H1 (cell line): ENCODE measurements around the gene ABCA1. TPM values are rescaled to one million over a fixed set of nuclear protein-coding genes. Genes with fewer than 3 reads are reported as not detected.
A peak's percentile ranks its signal among the peaks of the same experiment; 100 is the strongest.

ENCODE experiments used
- CTCF ChIA-PET: fragments of 300-600 bp; sonication (Branson Sonifier 250); formaldehyde crosslinking; loops from one replicate; lab custom pipeline; 2021; ENCODE audit not compliant: partially characterized antibody; lab: Charles Lee
- POLR2A ChIA-PET: fragments of 300-600 bp; sonication (Branson Sonifier 250); formaldehyde crosslinking; loops from one replicate; lab custom pipeline; 2021; ENCODE audit warnings: inconsistent platforms; ENCODE audit not compliant: partially characterized antibody; lab: Charles Lee
- DNase-seq, 2 experiments: peaks; one replicate each; pipeline versions ENCODE4 v3.0.0 to v3.0.0-alpha.2; 2010 to 2022; ENCODE audit warnings: low spot score in 2 of 2, low read depth in 1 of 2, mixed read lengths in 1 of 2
- FAIRE-seq: peaks from 2 replicates; lab custom pipeline; 2011; peaks lifted over from hg19 to GRCh38; lab: Jason Lieb, UNC
- H2AFZ ChIP-seq: 2 replicates; pipeline ENCODE4 v1.8.1; 2012; ENCODE audit warnings: low read length, inconsistent platforms
- H2AK5ac ChIP-seq: 2 replicates; pipeline ENCODE4 v1.6.1; 2013; ENCODE audit warnings: low read depth, low read length
- H2BK120ac ChIP-seq: replicated peaks from 2 replicates; pipeline ENCODE3; 2013; ENCODE audit warnings: low read depth, low read length, inconsistent platforms
- H2BK12ac ChIP-seq: 2 replicates; pipeline ENCODE4 v1.6.1; 2013; ENCODE audit warnings: low read depth, low read length
- H2BK15ac ChIP-seq: 2 replicates; pipeline ENCODE4 v1.6.1; 2013; ENCODE audit warnings: low read length
- H2BK20ac ChIP-seq: 2 replicates; pipeline ENCODE4 v1.6.1; 2013; ENCODE audit warnings: low read length
- H2BK5ac ChIP-seq: 2 replicates; pipeline ENCODE4 v1.6.1; 2013; ENCODE audit warnings: low read depth, low read length
- H3K14ac ChIP-seq: 2 replicates; pipeline ENCODE4 v1.6.1; 2013; ENCODE audit warnings: inconsistent platforms; ENCODE audit not compliant: insufficient read length
- H3K18ac ChIP-seq: 2 replicates; pipeline ENCODE4 v1.6.1; 2013; ENCODE audit warnings: low read length; ENCODE audit errors: extremely low read depth
- H3K23ac ChIP-seq: 2 replicates; pipeline ENCODE4 v1.6.1; 2013; ENCODE audit warnings: inconsistent platforms; ENCODE audit not compliant: insufficient read length
- H3K23me2 ChIP-seq: 2 replicates; pipeline ENCODE4 v1.6.1; 2013; ENCODE audit warnings: low read depth, low read length
- H3K27ac ChIP-seq: 2 replicates; pipeline ENCODE4 v1.6.1; 2011; ENCODE audit warnings: low read depth, low read length, inconsistent platforms
- H3K27me3 ChIP-seq, 4 experiments: replicated peaks in 1 of 4; 1 replicate in 1 of 4; 2 replicates in 3 of 4; pipeline versions ENCODE4 v1.6.1 to v1.8.1; 2011 to 2013; ENCODE audit warnings: low read length in 3 of 4, mild to moderate bottlenecking in 3 of 4, inconsistent platforms in 2 of 4, mixed read lengths in 2 of 4, moderate library complexity in 1 of 4; ENCODE audit not compliant: control insufficient read depth in 3 of 4, insufficient read depth in 3 of 4; ENCODE audit errors: extremely low read depth in 1 of 4
- H3K36me3 ChIP-seq, 4 experiments: 2 replicates each; pipeline versions ENCODE4 v1.6.1 to v1.8.1; 2011 to 2013; ENCODE audit warnings: mild to moderate bottlenecking in 4 of 4, low read length in 3 of 4, moderate library complexity in 2 of 4, control low read depth in 1 of 4, inconsistent platforms in 1 of 4; ENCODE audit not compliant: insufficient read depth in 4 of 4, control insufficient read depth in 2 of 4
- H3K4ac ChIP-seq: replicated peaks from 2 replicates; pipeline ENCODE3; 2013; ENCODE audit warnings: low read length, low read depth, mixed read lengths, inconsistent platforms; ENCODE audit not compliant: insufficient read length
- H3K4me1 ChIP-seq, 4 experiments: replicated peaks in 1 of 4; 1 replicate in 1 of 4; 2 replicates in 3 of 4; pipeline versions ENCODE4 v1.6.1 to v1.8.1; 2011 to 2013; ENCODE audit warnings: low read length in 3 of 4, inconsistent platforms in 2 of 4, mixed read lengths in 1 of 4; ENCODE audit not compliant: insufficient read depth in 4 of 4, control insufficient read depth in 3 of 4
- H3K4me2 ChIP-seq, 2 experiments: 2 replicates each; pipeline versions ENCODE4 v1.6.1 to v1.8.1; 2011 to 2013; ENCODE audit warnings: low read depth in 2 of 2, low read length in 2 of 2, control low read depth in 1 of 2, inconsistent platforms in 1 of 2, mild to moderate bottlenecking in 1 of 2; ENCODE audit not compliant: insufficient read depth in 1 of 2
- H3K4me3 ChIP-seq, 4 experiments: fragments of 200-600, 300-600 bp in 1 of 4; sonication (generic), shearing (Covaris generic), sonication (Bioruptor Twin) in 1 of 4; 2 replicates each; pipeline versions ENCODE4 v1.5.1 to v1.8.1; 2011 to 2016; ENCODE audit warnings: low read length in 4 of 4, low read depth in 3 of 4, control low read depth in 2 of 4, inconsistent platforms in 2 of 4, mild to moderate bottlenecking in 2 of 4, mixed read lengths in 1 of 4, moderate library complexity in 1 of 4; ENCODE audit not compliant: insufficient read depth in 2 of 4; ENCODE audit errors: extremely low read depth in 1 of 4
- H3K56ac ChIP-seq: replicated peaks from 2 replicates; pipeline ENCODE3; 2013; ENCODE audit warnings: low read depth, mild to moderate bottlenecking, mixed read lengths, low read length, inconsistent platforms; ENCODE audit not compliant: insufficient read length
- H3K79me1 ChIP-seq: 2 replicates; pipeline ENCODE4 v1.6.1; 2013; ENCODE audit warnings: low read depth, low read length, control low read depth
- H3K79me2 ChIP-seq, 2 experiments: 2 replicates each; pipeline versions ENCODE4 v1.6.1 to v1.8.1; 2012 to 2013; ENCODE audit warnings: low read length in 2 of 2, mild to moderate bottlenecking in 2 of 2, inconsistent platforms in 1 of 2; ENCODE audit not compliant: insufficient read depth in 2 of 2, control insufficient read depth in 1 of 2
- H3K9ac ChIP-seq, 4 experiments: replicated peaks in 1 of 4; 1 replicate in 1 of 4; 2 replicates in 3 of 4; pipeline versions ENCODE4 v1.6.1 to v1.8.1; 2011 to 2013; ENCODE audit warnings: low read depth in 3 of 4, low read length in 3 of 4, control low read depth in 2 of 4, mild to moderate bottlenecking in 2 of 4, moderate library complexity in 2 of 4, inconsistent platforms in 1 of 4; ENCODE audit errors: extremely low read depth in 1 of 4
- H3K9me3 ChIP-seq, 2 experiments: 2 replicates each; pipeline versions ENCODE4 v1.6.1 to v1.8.1; 2012 to 2013; ENCODE audit warnings: mild to moderate bottlenecking in 2 of 2, moderate library complexity in 2 of 2, control low read depth in 1 of 2, inconsistent platforms in 1 of 2, low read depth in 1 of 2, low read length in 1 of 2, mixed read lengths in 1 of 2; ENCODE audit not compliant: insufficient read depth in 2 of 2
- H4K20me1 ChIP-seq, 2 experiments: replicated peaks in 1 of 2; 2 replicates each; pipeline versions ENCODE3 to v1.8.1; 2011 to 2013; ENCODE audit warnings: inconsistent platforms in 2 of 2, low read length in 2 of 2, mild to moderate bottlenecking in 1 of 2; ENCODE audit not compliant: insufficient read depth in 2 of 2, control insufficient read depth in 1 of 2
- H4K5ac ChIP-seq: 2 replicates; pipeline ENCODE4 v1.6.1; 2013; ENCODE audit warnings: low read length, low read depth, mixed read lengths, inconsistent platforms; ENCODE audit not compliant: insufficient read length
- H4K8ac ChIP-seq: 2 replicates; pipeline ENCODE4 v1.8.0; 2013; ENCODE audit warnings: mild to moderate bottlenecking, moderate library complexity, low read length, inconsistent platforms; ENCODE audit not compliant: insufficient read depth; ENCODE audit errors: extremely low read depth
- H4K91ac ChIP-seq: replicated peaks from 2 replicates; pipeline ENCODE3; 2013; ENCODE audit warnings: low read length, mixed read lengths, inconsistent platforms; ENCODE audit not compliant: insufficient read length
- GTF2F1 ChIP-seq: IDR thresholded peaks from 2 replicates; pipeline ENCODE4 v1.6.1; 2012; ENCODE audit warnings: low read depth, low read length, improper control_type of control experiment, borderline replicate concordance
- JUN ChIP-seq: IDR thresholded peaks from 2 replicates; pipeline ENCODE4 v1.6.1; 2011; ENCODE audit warnings: low read depth, mild to moderate bottlenecking, improper control_type of control experiment, low read length
- NANOG ChIP-seq: IDR thresholded peaks from 2 replicates; pipeline ENCODE4 v1.6.1; 2011; ENCODE audit warnings: low read length, low read depth, mild to moderate bottlenecking, inconsistent platforms; ENCODE audit not compliant: insufficient read depth, poor library complexity, severe bottlenecking
- SIRT6 ChIP-seq: IDR thresholded peaks from one replicate; pipeline ENCODE4 v1.7.1; 2012; ENCODE audit warnings: low read length, inconsistent platforms
- TAF1 ChIP-seq: IDR thresholded peaks from 2 replicates; pipeline ENCODE4 v1.6.1; 2011; ENCODE audit warnings: mild to moderate bottlenecking, low read depth, low read length
- WGBS, 2 experiments: shearing (Covaris generic) in 1 of 2; methylation state at CpG; one replicate each; pipeline versions ENCODE4 v1.1.6 to v1.1.7; 2013 to 2015; ENCODE audit warnings: low lambda C conversion rate in 2 of 2, mixed read lengths in 2 of 2, inconsistent platforms in 1 of 2, low coverage in 1 of 2, missing lambda C conversion rate in 1 of 2; ENCODE audit not compliant: insufficient replicate concordance in 2 of 2, insufficient coverage in 1 of 2, insufficient read length in 1 of 2; ENCODE audit errors: extremely low coverage in 1 of 2, missing lambda C conversion rate in 1 of 2; 5-methylcytosine and 5-hydroxymethylcytosine counted together
- polyA plus RNA-seq, 7 experiments: library from polyadenylated mRNA; depleted of rRNA in 3 of 7; stranded (reverse) in 5 of 7; unstranded in 2 of 7; fragments of >200 nt in 5 of 7; fragments of 200-250 nt in 2 of 7; gene quantifications; 1 replicate in 5 of 7; 2 replicates in 1 of 7; 4 replicates in 1 of 7; pipeline versions ENCODE4 v1.2.1 to v1.2.3, GENCODE V29; 2011 to 2013; ENCODE audit warnings: missing spikeins in 2 of 7, mixed read lengths in 2 of 7
- total RNA-seq: library from RNA; stranded (reverse); fragmentation: NEBNext Ultra II Directional; extraction: Animal tissue kit (Norgen Biotek cat#: 25700); gene quantifications from 2 replicates; pipeline ENCODE4 v1.2.1, GENCODE V29; 2021

The ABCA1 gene
- total and polyA plus RNA-seq, 2 of the 8 experiments (the other 6 are each of a cell fraction or from before 2014, with no cell fraction given): 6.9 to 7.8 TPM

- Histone ChIP-seq H3K79me1 (no peaks in the 10 kb centered on the region), H3K9ac (no peak overlapping the region; a peak in 2 of 7 replicates), H3K4ac (no peak overlapping the region), H4K5ac (no peak overlapping the region), H3K14ac (no peak overlapping the region), H3K79me2 (no peaks in the 10 kb centered on the region), H2BK20ac (no peak overlapping the region), H3K23me2 (no peaks in the 10 kb centered on the region; the same call in 1 of the 2 replicates), H3K27me3 (no peaks in the 10 kb centered on the region), H2BK120ac (peak overlapping the region; percentile 7), H3K9me3 (no peaks in the 10 kb centered on the region), H2BK15ac (no peak overlapping the region), H2BK12ac (no peak overlapping the region), H3K23ac (no peak overlapping the region), H3K4me3 (no peak overlapping the region), H3K4me2 (no peak overlapping the region), H3K56ac (no peak overlapping the region), H4K20me1 (no peaks in the 10 kb centered on the region), H3K18ac (no peak overlapping the region), H2AK5ac (no peak overlapping the region), H3K4me1 (peaks cover 4 to 7% (median 5%) of the 10 kb centered on the region in 4 experiments; a peak in 5 of 7 replicates), H3K36me3 (no peaks in the 10 kb centered on the region), H4K91ac (no peak overlapping the region), H4K8ac (no peak overlapping the region), H2BK5ac (no peak overlapping the region), H2AFZ (no peak overlapping the region), H3K27ac (no peak overlapping the region)
- 90% methylated on average over 6 of the region's 6 CpGs; no CpG with 5 or more reads in 1 of the 2 experiments for WGBS, 2 experiments
- FAIRE-seq (no peak), DNase-seq (no peak)
- ChIA-PET CTCF (interaction anchor here (1.2 kb wide), 1 partner anchor 23 kb away, joined by 4 read pairs; no protein-coding TSS in a partner anchor), POLR2A (interaction anchor here (0.9 kb wide), 1 partner anchor 36 kb away, joined by 4 read pairs; the partner anchor contains the start of gene ABCA1)
- no peak for TF ChIP-seq TAF1
- no peak for TF ChIP-seq JUN
- TF ChIP-seq GTF2F1: no peak
- TF ChIP-seq NANOG: no peak
- no peak for TF ChIP-seq SIRT6
These were observed 35.1 kb upstream of the ABCA1 start for GRCh38 chr9:104963076-104963475.
